Gastrocnemius medialis (tissue), 4 donors: ENCODE results near the gene KRTAP12-3. TPM values are rescaled to one million over a fixed set of nuclear protein-coding genes. Genes with fewer than 3 reads are reported as not detected.

Source experiments
- ATAC-seq, 2 donors: fragments of 150-250 bp; one replicate each; pipeline ENCODE4 v1.9.1; 2016
- DNase-seq, 2 donors: peaks; one replicate each; pipeline ENCODE4 v3.0.0-alpha.2; 2019
- H3K27ac ChIP-seq, 4 donors: fragments of 200-600 bp; sonication (generic); 1 replicate in 1 of 4; 2 replicates in 3 of 4; pipeline ENCODE4 v1.5.1; 2016 to 2018; ENCODE audit warnings: mild to moderate bottlenecking in 2 of 4, moderate library complexity in 1 of 4
- H3K27me3 ChIP-seq, 3 donors: fragments of 200-600 bp; sonication (generic) in 2 of 3; 1 replicate in 1 of 3; 2 replicates in 2 of 3; pipeline versions ENCODE4 v1.5.1 to v1.6.0; 2016 to 2019; ENCODE audit warnings: mild to moderate bottlenecking in 1 of 3, moderate library complexity in 1 of 3
- H3K36me3 ChIP-seq, 2 donors: fragments of 200-600 bp; sonication (generic) in 1 of 2; one replicate each; pipeline ENCODE4 v1.5.1; 2017 to 2018
- H3K4me1 ChIP-seq, 2 donors: fragments of 200-600 bp; sonication (generic) in 1 of 2; one replicate each; pipeline ENCODE4 v1.5.1; 2016 to 2017; ENCODE audit warnings: mild to moderate bottlenecking in 2 of 2
- H3K4me3 ChIP-seq, 4 donors: fragments of 200-600 bp; sonication (generic) in 3 of 4; 1 replicate in 1 of 4; 2 replicates in 3 of 4; pipeline ENCODE4 v1.5.1; 2016 to 2019; ENCODE audit warnings: mild to moderate bottlenecking in 2 of 4
- H3K9me3 ChIP-seq, 3 donors: fragments of 200-600 bp; sonication (generic) in 2 of 3; 1 replicate in 1 of 3; 2 replicates in 2 of 3; pipeline ENCODE4 v1.5.1; 2016 to 2019
- POLR2A ChIP-seq, 2 donors: fragments of 450-650 bp; IDR thresholded peaks; one replicate each; pipeline ENCODE4 v1.6.1; 2017; ENCODE audit warnings: antibody characterized with exemption in 2 of 2, mild to moderate bottlenecking in 2 of 2, moderate library complexity in 2 of 2
- in situ Hi-C, 4 donors: fragments of 200-750 bp; cut with MboI; loops; one replicate each; pipeline versions ENCODE4 v1.15.0 to v1.8.0; 2017; ENCODE audit warnings: low sequenced_read_pairs in 4 of 4
- intact Hi-C: fragments of 100-400 bp; cut with DNase I; formaldehyde crosslinking; loops from one replicate; pipeline ENCODE4 v1.15.1; 2023; ENCODE audit warnings: low total_unique reads
- total RNA-seq, 4 donors: library from RNA; depleted of rRNA; stranded (reverse); fragments of >200 nt; gene quantifications; one replicate each; pipeline versions ENCODE4 v1.1.0 to v1.2.3, GENCODE V29; 2016
- TF ChIP-seq, protein P1 (sequence below), 5 experiments: fragments of 450-650 bp in 3 of 5; fragments of 200-600 bp in 2 of 5; sonication (generic) in 2 of 5; IDR thresholded peaks in 4 of 5; conservative IDR thresholded peaks in 1 of 5; 1 replicate in 4 of 5; 2 replicates in 1 of 5; pipeline ENCODE4 v1.5.1; 2016 to 2019; ENCODE audit warnings: antibody characterized with exemption in 5 of 5, mild to moderate bottlenecking in 3 of 5, moderate library complexity in 3 of 5

The KRTAP12-3 gene
- total RNA-seq, 4 donors from 2014 or later = not detected

DNA sequence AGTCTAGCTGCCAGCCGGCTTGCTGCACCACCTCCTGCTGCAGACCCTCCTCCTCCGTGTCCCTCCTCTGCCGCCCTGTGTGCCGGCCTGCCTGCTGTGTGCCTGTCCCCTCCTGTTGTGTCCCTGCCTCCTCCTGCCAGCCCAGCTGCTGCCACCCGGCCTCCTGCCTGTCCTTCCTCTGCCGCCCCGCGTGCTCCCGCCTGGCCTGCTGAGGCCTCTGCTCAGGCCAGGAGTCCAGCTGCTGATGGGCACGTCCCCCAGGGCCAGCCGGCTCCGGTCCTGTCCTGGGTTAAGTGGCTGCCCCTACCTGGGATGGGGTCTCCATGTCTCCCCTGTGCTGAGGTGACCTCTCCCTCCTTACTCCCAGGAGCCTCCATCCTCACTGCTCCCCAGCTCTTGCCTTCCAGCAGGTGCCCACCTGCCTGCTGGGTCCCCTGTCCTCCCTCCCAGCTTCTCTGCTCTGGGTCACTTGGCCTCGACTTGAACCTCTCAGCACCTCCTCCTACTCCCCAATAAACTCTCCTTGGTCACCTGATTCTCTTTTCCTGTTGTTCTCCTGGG, 45.0 kb upstream of the KRTAP12-3 start:
- intact Hi-C loops (no loop called here), in situ Hi-C loops (no loop called here)
- DNase-seq (no peak), ATAC-seq (no peak)
- no peak for TF ChIP-seq POLR2A (IDR thresholded peaks at IDR 0.05)
- TF ChIP-seq, protein P1, sequence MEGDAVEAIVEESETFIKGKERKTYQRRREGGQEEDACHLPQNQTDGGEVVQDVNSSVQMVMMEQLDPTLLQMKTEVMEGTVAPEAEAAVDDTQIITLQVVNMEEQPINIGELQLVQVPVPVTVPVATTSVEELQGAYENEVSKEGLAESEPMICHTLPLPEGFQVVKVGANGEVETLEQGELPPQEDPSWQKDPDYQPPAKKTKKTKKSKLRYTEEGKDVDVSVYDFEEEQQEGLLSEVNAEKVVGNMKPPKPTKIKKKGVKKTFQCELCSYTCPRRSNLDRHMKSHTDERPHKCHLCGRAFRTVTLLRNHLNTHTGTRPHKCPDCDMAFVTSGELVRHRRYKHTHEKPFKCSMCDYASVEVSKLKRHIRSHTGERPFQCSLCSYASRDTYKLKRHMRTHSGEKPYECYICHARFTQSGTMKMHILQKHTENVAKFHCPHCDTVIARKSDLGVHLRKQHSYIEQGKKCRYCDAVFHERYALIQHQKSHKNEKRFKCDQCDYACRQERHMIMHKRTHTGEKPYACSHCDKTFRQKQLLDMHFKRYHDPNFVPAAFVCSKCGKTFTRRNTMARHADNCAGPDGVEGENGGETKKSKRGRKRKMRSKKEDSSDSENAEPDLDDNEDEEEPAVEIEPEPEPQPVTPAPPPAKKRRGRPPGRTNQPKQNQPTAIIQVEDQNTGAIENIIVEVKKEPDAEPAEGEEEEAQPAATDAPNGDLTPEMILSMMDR (IDR thresholded peaks at IDR 0.05 in 4 of 5, conservative IDR thresholded peaks at IDR 0.05 in 1 of 5) = no peak
- no peak overlapping the region for H3K4me3 ChIP-seq
- no peaks in the 10 kb centered on the region for H3K4me1 ChIP-seq
- no peak overlapping the region for H3K27ac ChIP-seq
- H3K9me3 ChIP-seq = no peaks in the 10 kb centered on the region
- no peaks in the 10 kb centered on the region for H3K36me3 ChIP-seq
- H3K27me3 ChIP-seq = peaks cover 5 to 11% (median 5%) of the 10 kb centered on the region in 3 donors

DNA sequence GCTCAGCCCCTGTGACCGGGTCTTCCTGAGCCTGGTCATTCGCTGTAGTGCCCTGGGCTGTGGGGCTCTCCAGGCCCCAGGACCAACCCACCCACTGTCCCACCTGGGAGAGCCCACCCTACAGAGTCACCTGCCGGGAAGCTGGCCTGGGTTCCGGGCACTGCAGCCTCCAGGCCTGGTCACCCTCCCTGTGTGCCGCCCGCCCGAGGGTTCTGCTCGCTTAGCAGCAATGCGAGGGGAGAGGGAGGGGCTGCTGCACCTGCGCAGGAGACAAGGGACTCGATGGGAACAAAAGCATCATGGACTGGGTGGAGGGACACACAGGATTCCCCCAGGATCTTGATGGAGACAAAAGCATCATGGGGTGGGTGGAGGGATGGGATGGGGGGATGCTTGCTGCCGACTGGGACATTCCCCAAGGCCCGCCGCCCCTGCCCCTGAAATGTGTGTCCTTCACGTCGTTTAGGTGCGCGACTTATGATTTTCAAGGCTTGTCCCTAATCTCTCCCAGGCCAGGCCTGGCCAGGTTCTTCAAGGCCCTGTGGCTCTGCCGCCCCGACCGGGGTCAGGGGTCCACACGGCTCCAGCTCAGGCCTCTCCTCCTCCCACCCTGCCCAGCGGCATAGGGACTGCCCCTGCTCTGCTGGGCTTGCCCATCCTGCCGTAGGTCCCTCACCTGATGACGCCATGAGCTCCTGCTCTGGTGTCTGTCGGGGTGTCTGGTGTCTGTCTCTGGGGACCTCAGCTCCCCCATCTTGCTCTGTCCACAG, 44.2 kb upstream of the KRTAP12-3 start:
- intact Hi-C loops (no loop called here), in situ Hi-C loops (no loop called here)
- H3K27ac ChIP-seq = no peak overlapping the region
- no peaks in the 10 kb centered on the region for H3K4me1 ChIP-seq
- ATAC-seq = no peak
- no peaks in the 10 kb centered on the region for H3K36me3 ChIP-seq
- no peak overlapping the region for H3K4me3 ChIP-seq
- DNase-seq = no peak
- TF ChIP-seq, protein P1 (IDR thresholded peaks at IDR 0.05 in 4 of 5, conservative IDR thresholded peaks at IDR 0.05 in 1 of 5) = no peak
- TF ChIP-seq POLR2A (IDR thresholded peaks at IDR 0.05) = no peak
- no peaks in the 10 kb centered on the region for H3K9me3 ChIP-seq
- H3K27me3 ChIP-seq = peaks cover 5 to 11% (median 5%) of the 10 kb centered on the region in 3 donors

DNA sequence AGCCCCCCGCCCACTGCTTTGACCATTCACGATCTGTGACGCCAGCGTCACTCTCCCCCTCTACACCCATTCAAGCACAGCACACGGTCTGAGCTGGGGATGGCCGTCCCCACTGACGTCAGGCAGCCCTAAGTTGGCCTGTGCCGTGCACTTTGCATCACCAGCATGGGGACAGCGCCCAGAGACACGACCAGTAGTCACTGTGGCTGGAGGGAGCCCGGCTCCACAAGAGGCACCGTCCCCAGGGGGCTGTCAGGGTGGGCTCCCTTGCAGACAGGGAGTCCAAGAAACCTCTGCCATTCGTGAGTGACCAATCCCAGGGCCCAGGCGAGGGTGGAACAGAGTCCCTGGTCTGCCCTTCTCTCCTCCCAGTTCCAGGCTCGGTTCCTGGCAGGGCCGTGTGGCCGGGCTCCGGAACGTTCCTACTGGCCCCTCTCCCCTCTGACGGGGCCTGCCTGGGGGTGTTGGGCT, 43.5 kb upstream of the KRTAP12-3 start:
- Histone ChIP-seq H3K27ac (no peak overlapping the region), H3K27me3 (peaks cover 5 to 11% (median 5%) of the 10 kb centered on the region in 3 donors), H3K36me3 (no peaks in the 10 kb centered on the region), H3K9me3 (no peaks in the 10 kb centered on the region), H3K4me1 (no peaks in the 10 kb centered on the region), H3K4me3 (no peak overlapping the region)
- intact Hi-C loops (no loop called here), in situ Hi-C loops (no loop called here)
- no peak for DNase-seq
- no peak for ATAC-seq
- TF ChIP-seq, protein P1 (IDR thresholded peaks at IDR 0.05 in 4 of 5, conservative IDR thresholded peaks at IDR 0.05 in 1 of 5) = no peak
- TF ChIP-seq POLR2A (IDR thresholded peaks at IDR 0.05) = no peak

DNA sequence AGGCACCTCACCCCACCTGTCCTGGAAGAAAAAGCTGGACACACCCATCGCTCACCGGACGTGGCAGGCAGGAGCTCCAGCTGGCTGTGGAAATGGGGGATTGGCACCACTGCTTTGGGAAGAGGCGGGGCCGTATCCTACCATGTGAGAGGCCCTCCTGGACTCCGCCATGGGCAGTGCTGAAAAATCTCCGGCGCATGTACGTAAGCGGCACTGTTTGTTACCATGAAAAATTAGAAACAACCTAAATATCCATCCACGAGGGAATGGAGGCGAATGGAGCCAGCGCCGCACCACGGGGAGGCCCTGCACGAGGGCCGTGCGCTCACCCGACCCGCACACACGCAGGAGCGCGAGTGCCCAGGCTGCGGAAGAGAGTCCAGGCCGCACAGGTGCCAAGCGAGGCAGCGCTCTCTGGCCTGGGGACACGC, 42.8 kb upstream of the KRTAP12-3 start:
- intact Hi-C loops = no loop called here
- DNase-seq = no peak
- H3K4me1 ChIP-seq = no peaks in the 10 kb centered on the region
- no peaks in the 10 kb centered on the region for H3K36me3 ChIP-seq
- H3K27me3 ChIP-seq = peaks cover 5 to 11% (median 5%) of the 10 kb centered on the region in 3 donors
- in situ Hi-C loops = no loop called here
- H3K9me3 ChIP-seq = no peaks in the 10 kb centered on the region
- no peak for ATAC-seq
- TF ChIP-seq POLR2A (IDR thresholded peaks at IDR 0.05) = no peak
- TF ChIP-seq, protein P1 (IDR thresholded peaks at IDR 0.05 in 4 of 5, conservative IDR thresholded peaks at IDR 0.05 in 1 of 5) = no peak
- no peak overlapping the region for H3K27ac ChIP-seq
- H3K4me3 ChIP-seq = no peak overlapping the region
